GM12878 (cell line): ENCODE data around the gene FCER1G. TPM values are rescaled to one million over a fixed set of nuclear protein-coding genes. Genes with fewer than 3 reads are reported as not detected.

Experiments
- BACH1 ChIP-seq: fragments of 450-650 bp; IDR thresholded peaks from 2 replicates; pipeline ENCODE4 v1.6.1; 2017; ENCODE audit warnings: mild to moderate bottlenecking, borderline replicate concordance
- CEBPB ChIP-seq, 2 experiments: fragments of 150-350 bp in 1 of 2; IDR thresholded peaks; 2 replicates each; pipeline ENCODE4 v1.6.1; 2012 to 2014; ENCODE audit warnings: low read depth in 2 of 2, low read length in 2 of 2, borderline replicate concordance in 1 of 2, inconsistent platforms in 1 of 2
- CREM ChIP-seq: IDR thresholded peaks from 2 replicates; pipeline ENCODE4 v1.6.1; 2014; ENCODE audit warnings: antibody characterized with exemption, low read depth
- E4F1 ChIP-seq: fragments of 450-650 bp; IDR thresholded peaks from 2 replicates; pipeline ENCODE4 v1.6.1; 2018; ENCODE audit warnings: borderline replicate concordance, mild to moderate bottlenecking; ENCODE audit not compliant: partially characterized antibody
- ELK1 ChIP-seq: IDR thresholded peaks from 2 replicates; pipeline ENCODE4 v1.6.1; 2012; ENCODE audit warnings: low read depth, low read length, improper control_type of control experiment
- ETV6 ChIP-seq, 2 experiments: fragments of 450-650 bp in 1 of 2; IDR thresholded peaks in 1 of 2; conservative IDR thresholded peaks in 1 of 2; 2 replicates each; pipeline ENCODE4 v1.6.1; 2014; ENCODE audit warnings: antibody characterized with exemption in 1 of 2, borderline replicate concordance in 1 of 2, low read depth in 1 of 2, mild to moderate bottlenecking in 1 of 2, moderate library complexity in 1 of 2
- HDAC6 ChIP-seq: fragments of 200-600 bp; sonication (generic); IDR thresholded peaks from one replicate; pipeline ENCODE4 v1.8.0; 2017; ENCODE audit warnings: antibody characterized with exemption; ENCODE audit not compliant: unreplicated experiment
- IRF4 ChIP-seq: IDR thresholded peaks from 2 replicates; pipeline ENCODE4 v1.6.1; 2011; ENCODE audit warnings: low read depth, low read length
- NFIC ChIP-seq: IDR thresholded peaks from 2 replicates; pipeline ENCODE4 v1.6.1; 2012; ENCODE audit warnings: low read depth, mild to moderate bottlenecking, inconsistent platforms, low read length, moderate library complexity
- NFYB ChIP-seq: IDR thresholded peaks from 2 replicates; pipeline ENCODE4 v1.6.1; 2011; ENCODE audit warnings: low read depth, mild to moderate bottlenecking, low read length, improper control_type of control experiment, moderate library complexity; ENCODE audit not compliant: insufficient read depth
- NKRF ChIP-seq: fragments of 450-650 bp; conservative IDR thresholded peaks from 2 replicates; pipeline ENCODE4 v1.6.1; 2017; ENCODE audit warnings: mild to moderate bottlenecking, moderate library complexity
- PAX8 ChIP-seq: fragments of 450-650 bp; IDR thresholded peaks from 2 replicates; pipeline ENCODE4 v1.6.1; 2017; ENCODE audit warnings: mild to moderate bottlenecking, moderate library complexity
- RCOR1 ChIP-seq: conservative IDR thresholded peaks from 2 replicates; pipeline ENCODE4 v1.6.1; 2012; ENCODE audit warnings: low read depth, low read length, improper control_type of control experiment
- RFX5 ChIP-seq: IDR thresholded peaks from 2 replicates; pipeline ENCODE4 v1.6.1; 2011; ENCODE audit warnings: low read depth, low read length, improper control_type of control experiment
- SIN3A ChIP-seq: IDR thresholded peaks from 2 replicates; pipeline ENCODE4 v1.6.1; 2012; ENCODE audit warnings: low read depth, low read length, improper control_type of control experiment
- SIX5 ChIP-seq: IDR thresholded peaks from 2 replicates; pipeline ENCODE4 v1.6.1; 2011; ENCODE audit warnings: mild to moderate bottlenecking, low read depth, low read length, moderate library complexity; ENCODE audit not compliant: severe bottlenecking
- SREBF2 ChIP-seq: IDR thresholded peaks from 2 replicates; pipeline ENCODE4 v1.6.1; 2012; ENCODE audit warnings: mild to moderate bottlenecking, low read length
- USF2 ChIP-seq: IDR thresholded peaks from 2 replicates; pipeline ENCODE4 v1.6.1; 2011; ENCODE audit warnings: low read depth, low read length, improper control_type of control experiment, borderline replicate concordance
- ZBTB11 ChIP-seq: fragments of 450-650 bp; formaldehyde crosslinking; IDR thresholded peaks from 2 replicates; pipeline ENCODE4 v1.5.0; 2022; ENCODE audit warnings: mild to moderate bottlenecking, missing genetic modification characterization
- ZNF384 ChIP-seq: IDR thresholded peaks from 2 replicates; pipeline ENCODE4 v1.6.1; 2012; ENCODE audit warnings: low read depth, mild to moderate bottlenecking, low read length, improper control_type of control experiment, borderline replicate concordance
- polyA plus RNA-seq, 11 experiments: library from polyadenylated mRNA; depleted of rRNA in 4 of 11; unstranded in 6 of 11; stranded (reverse) in 5 of 11; fragments of >200 nt; fragmentation: Nextera tagmentation in 4 of 11; fragmentation: Illumina TruSeq in 1 of 11; extraction: Ambion mirVana in 4 of 11; extraction: Trizol in 1 of 11; gene quantifications; 1 replicate in 1 of 11; 2 replicates in 10 of 11; pipeline versions ENCODE4 v1.2.1 to v1.2.3, GENCODE V29; 2011 to 2016; ENCODE audit warnings: inconsistent platforms in 2 of 11, missing spikeins in 2 of 11, low read depth in 1 of 11
- total RNA-seq, 4 experiments: library from RNA; depleted of rRNA in 3 of 4; stranded (reverse); fragments of >200 nt in 3 of 4; fragmentation: Illumina TruSeq in 1 of 4; extraction: Trizol in 1 of 4; gene quantifications; 2 replicates each; pipeline versions ENCODE4 v1.2.1 to v1.2.3, GENCODE V29; 2013 to 2021

The FCER1G gene
- total and polyA plus RNA-seq, 10 of the 15 experiments (the other 5 are each of a cell fraction or from before 2014, with no cell fraction given) = 0.40 to 1.9 (median 0.89) TPM

GRCh38 chr1:161185732-161186311 lies 29.3 kb upstream of the FCER1G start (continued):
- no peak for TF ChIP-seq ELK1
- TF ChIP-seq SIN3A = 0 out of 2 replicates have a peak, but pooled peaks have one; percentile 2
- no peak for TF ChIP-seq CREM
- no peak for TF ChIP-seq ZNF384
- TF ChIP-seq PAX8 = no peak
- no peak for TF ChIP-seq RFX5
- TF ChIP-seq IRF4 = 0 out of 2 replicates have a peak, but pooled peaks have one; percentile 40
- no peak for TF ChIP-seq NFYB
- peak; percentile 67; the same call in 1 of the 2 replicates for TF ChIP-seq NFIC
- TF ChIP-seq CEBPB (IDR thresholded peaks at IDR 0.05; ENCODE audit: borderline replicate concordance in 1 of 2, low read depth in 2 of 2, low read length in 2 of 2) = no peak
- no peak for TF ChIP-seq USF2
- TF ChIP-seq SREBF2 = no peak
- TF ChIP-seq E4F1 = no peak
- TF ChIP-seq HDAC6 = no peak
- TF ChIP-seq RCOR1 = 0 out of 2 replicates have a peak, but pooled peaks have one; percentile 54
- TF ChIP-seq ZBTB11 (CRISPR knock-in tag) = no peak
- no peak for TF ChIP-seq BACH1
- TF ChIP-seq NKRF = no peak
- no peak for TF ChIP-seq SIX5
- peak in 1 of 2 experiments; percentile 90; a peak in 2 of 4 replicates for TF ChIP-seq ETV6 (conservative IDR thresholded peaks at IDR 0.05 in 1 of 2, IDR thresholded peaks at IDR 0.05 in 1 of 2; ENCODE audit: borderline replicate concordance in 1 of 2, low read depth in 1 of 2)
